Stimulated activated memory B cell treated with anti-CD40 and anti-IgM and Interleukin-4, amounts not matched to agents 10 μg/mL and 1 μg/mL and 100 μg/mL, for 72 hours (primary cell): Measurements from ENCODE around the gene PEAK1.
"Not testable (repeated sequence)": the region's sequence is repeated elsewhere in the genome, so short reads cannot be mapped to it uniquely, and the experiment has no call there.

Experiments used
- ATAC-seq: fragments of 150-1000 bp; cut with Tn5 transposase; 2 replicates; pipeline ENCODE4 v1.10.0; 2021
- H3K27ac Mint-ChIP-seq: one replicate; pipeline ENCODE4 v1.8.0; 2022; ENCODE audit warnings: mild to moderate bottlenecking, mixed read lengths
- H3K27me3 Mint-ChIP-seq: one replicate; pipeline ENCODE4 v1.8.0; 2022; ENCODE audit warnings: mixed read lengths
- H3K36me3 Mint-ChIP-seq: one replicate; pipeline ENCODE4 v1.8.0; 2022; ENCODE audit warnings: mixed read lengths
- H3K4me1 Mint-ChIP-seq: one replicate; pipeline ENCODE4 v1.8.0; 2022; ENCODE audit warnings: mixed read lengths
- H3K4me3 Mint-ChIP-seq: one replicate; pipeline ENCODE4 v1.8.0; 2022; ENCODE audit warnings: mild to moderate bottlenecking, moderate library complexity, mixed read lengths
- H3K9me3 Mint-ChIP-seq: one replicate; pipeline ENCODE4 v1.8.0; 2022; ENCODE audit warnings: mixed read lengths

Gene PEAK1

GRCh38 chr15:77184352-77184751 lies 235.6 kb downstream of the PEAK1 start:
- Mint-ChIP-seq H3K4me1 (peaks cover 81% of the 10 kb centered on the region), H3K27ac (peak overlapping the region; percentile 31)
- H3K36me3 Mint-ChIP-seq, ATAC-seq, H3K27me3 Mint-ChIP-seq, H3K4me3 Mint-ChIP-seq, H3K9me3 Mint-ChIP-seq: not testable (repeated sequence)

GRCh38 chr15:77183066-77183465 lies 236.8 kb downstream of the PEAK1 start:
- H3K36me3 Mint-ChIP-seq, result peaks cover 5% of the 10 kb centered on the region
- H3K27ac Mint-ChIP-seq, result no peak overlapping the region
- H3K4me3 Mint-ChIP-seq, result no peak overlapping the region
- no peaks in the 10 kb centered on the region for H3K9me3 Mint-ChIP-seq
- H3K4me1 Mint-ChIP-seq, result peaks cover 74% of the 10 kb centered on the region
- no peaks in the 10 kb centered on the region for H3K27me3 Mint-ChIP-seq
- ATAC-seq, result no peak

GRCh38 chr15:77181305-77182074 lies 238.4 kb downstream of the PEAK1 start:
- Mint-ChIP-seq H3K9me3 (no peaks in the 10 kb centered on the region), H3K36me3 (peaks cover 5% of the 10 kb centered on the region), H3K4me1 (peaks cover 59% of the 10 kb centered on the region), H3K4me3 (peak overlapping the region; percentile 49), H3K27me3 (no peaks in the 10 kb centered on the region), H3K27ac (peak overlapping the region; percentile 95)
- ATAC-seq, result peak; percentile 87

- Mint-ChIP-seq H3K4me3 (peak overlapping the region; percentile 49), H3K27ac (peak overlapping the region; percentile 95), H3K27me3 (no peaks in the 10 kb centered on the region), H3K4me1 (peaks cover 56% of the 10 kb centered on the region), H3K9me3 (no peaks in the 10 kb centered on the region), H3K36me3 (peaks cover 5% of the 10 kb centered on the region)
- ATAC-seq, result no peak
These were observed 239.1 kb downstream of the PEAK1 start for GRCh38 chr15:77180757-77181156.

GRCh38 chr15:77180270-77180669 lies 239.6 kb downstream of the PEAK1 start:
- Mint-ChIP-seq H3K27me3 (no peaks in the 10 kb centered on the region), H3K9me3 (no peaks in the 10 kb centered on the region), H3K4me1 (peaks cover 51% of the 10 kb centered on the region), H3K27ac (peak overlapping the region; percentile 95), H3K36me3 (peaks cover 5% of the 10 kb centered on the region), H3K4me3 (no peak overlapping the region)
- ATAC-seq, result no peak

- H3K36me3 Mint-ChIP-seq, result peaks cover 5% of the 10 kb centered on the region
- peaks cover 44% of the 10 kb centered on the region for H3K4me1 Mint-ChIP-seq
- no peaks in the 10 kb centered on the region for H3K9me3 Mint-ChIP-seq
- no peak overlapping the region for H3K4me3 Mint-ChIP-seq
- no peaks in the 10 kb centered on the region for H3K27me3 Mint-ChIP-seq
- peak; percentile 50 for ATAC-seq
- H3K27ac Mint-ChIP-seq, result peak overlapping the region; percentile 95
These were observed 240.3 kb downstream of the PEAK1 start for GRCh38 chr15:77179541-77179998.

GRCh38 chr15:77178411-77178810 lies 241.5 kb downstream of the PEAK1 start:
- H3K36me3 Mint-ChIP-seq, result peaks cover 9% of the 10 kb centered on the region
- H3K9me3 Mint-ChIP-seq, result no peaks in the 10 kb centered on the region
- peaks cover 43% of the 10 kb centered on the region for H3K4me1 Mint-ChIP-seq
- H3K27ac Mint-ChIP-seq, result no peak overlapping the region
- no peak overlapping the region for H3K4me3 Mint-ChIP-seq
- no peak for ATAC-seq
- no peaks in the 10 kb centered on the region for H3K27me3 Mint-ChIP-seq

GRCh38 chr15:77176148-77176547 lies 243.8 kb downstream of the PEAK1 start:
- not testable (repeated sequence) for H3K27me3 Mint-ChIP-seq, H3K27ac Mint-ChIP-seq, H3K4me3 Mint-ChIP-seq, H3K36me3 Mint-ChIP-seq, H3K9me3 Mint-ChIP-seq, ATAC-seq
- H3K4me1 Mint-ChIP-seq, result peaks cover 29% of the 10 kb centered on the region

- Mint-ChIP-seq H3K9me3 (no peaks in the 10 kb centered on the region), H3K4me3 (no peak overlapping the region), H3K36me3 (peaks cover 18% of the 10 kb centered on the region), H3K4me1 (peaks cover 6% of the 10 kb centered on the region), H3K27ac (no peak overlapping the region), H3K27me3 (no peaks in the 10 kb centered on the region)
- no peak for ATAC-seq
These were observed 246.4 kb downstream of the PEAK1 start for GRCh38 chr15:77173487-77173886.

- no peak overlapping the region for H3K27ac Mint-ChIP-seq
- peaks cover 21% of the 10 kb centered on the region for H3K36me3 Mint-ChIP-seq
- ATAC-seq, result no peak
- no peak overlapping the region for H3K4me3 Mint-ChIP-seq
- H3K27me3 Mint-ChIP-seq, result no peaks in the 10 kb centered on the region
- peaks cover 12% of the 10 kb centered on the region for H3K4me1 Mint-ChIP-seq
- no peaks in the 10 kb centered on the region for H3K9me3 Mint-ChIP-seq
These were observed 248.5 kb downstream of the PEAK1 start for GRCh38 chr15:77171221-77171967.

- H3K27me3 Mint-ChIP-seq, result no peaks in the 10 kb centered on the region
- peaks cover 12% of the 10 kb centered on the region for H3K4me1 Mint-ChIP-seq
- H3K9me3 Mint-ChIP-seq, result no peaks in the 10 kb centered on the region
- no peak overlapping the region for H3K4me3 Mint-ChIP-seq
- peaks cover 20% of the 10 kb centered on the region for H3K36me3 Mint-ChIP-seq
- H3K27ac Mint-ChIP-seq, result no peak overlapping the region
- no peak for ATAC-seq
These were observed 251.3 kb downstream of the PEAK1 start for GRCh38 chr15:77168616-77169015.

- no peak overlapping the region for H3K4me3 Mint-ChIP-seq
- ATAC-seq, result no peak
- peaks cover 16% of the 10 kb centered on the region for H3K36me3 Mint-ChIP-seq
- no peak overlapping the region for H3K27ac Mint-ChIP-seq
- peaks cover 13% of the 10 kb centered on the region for H3K4me1 Mint-ChIP-seq
- H3K27me3 Mint-ChIP-seq, result no peaks in the 10 kb centered on the region
- no peaks in the 10 kb centered on the region for H3K9me3 Mint-ChIP-seq
These were observed 251.8 kb downstream of the PEAK1 start for GRCh38 chr15:77168141-77168540.

GRCh38 chr15:77167406-77167805 lies 252.5 kb downstream of the PEAK1 start:
- Mint-ChIP-seq H3K27ac (no peak overlapping the region), H3K36me3 (peaks cover 16% of the 10 kb centered on the region)

GRCh38 chr15:77163781-77164384 lies 256.0 kb downstream of the PEAK1 start:
- no peak for ATAC-seq
- Mint-ChIP-seq H3K27me3 (no peaks in the 10 kb centered on the region), H3K36me3 (peaks cover 6% of the 10 kb centered on the region), H3K9me3 (no peaks in the 10 kb centered on the region), H3K4me1 (peaks cover 32% of the 10 kb centered on the region), H3K4me3 (no peak overlapping the region), H3K27ac (no peak overlapping the region)

More at GRCh38 chr15:77167406-77167805, 252.5 kb downstream of the PEAK1 start:
- ATAC-seq, result no peak
- Mint-ChIP-seq H3K4me3 (no peak overlapping the region), H3K4me1 (peaks cover 17% of the 10 kb centered on the region), H3K27me3 (no peaks in the 10 kb centered on the region), H3K9me3 (no peaks in the 10 kb centered on the region)

- H3K4me3 Mint-ChIP-seq, result no peak overlapping the region
- ATAC-seq, result no peak
- H3K36me3 Mint-ChIP-seq, result peaks cover 7% of the 10 kb centered on the region
- H3K27me3 Mint-ChIP-seq, result no peaks in the 10 kb centered on the region
- no peak overlapping the region for H3K27ac Mint-ChIP-seq
- no peaks in the 10 kb centered on the region for H3K9me3 Mint-ChIP-seq
- peaks cover 32% of the 10 kb centered on the region for H3K4me1 Mint-ChIP-seq
These were observed 256.9 kb downstream of the PEAK1 start for GRCh38 chr15:77162872-77163633.
